PFSK-1 (cell line): ENCODE data around the gene SND1.

Experiments used
- POLR2AphosphoS5 ChIP-seq: IDR thresholded peaks from 2 replicates; pipeline ENCODE4 v1.6.1; 2012; ENCODE audit warnings: low read depth, mild to moderate bottlenecking, control low read depth, low read length, moderate library complexity
- REST ChIP-seq, 2 experiments: IDR thresholded peaks; 2 replicates each; pipeline versions ENCODE4 v1.6.1 to v1.8.0; 2011 to 2012; ENCODE audit warnings: low read depth in 2 of 2, low read length in 2 of 2, control low read depth in 1 of 2, inconsistent platforms in 1 of 2, mild to moderate bottlenecking in 1 of 2, moderate library complexity in 1 of 2; ENCODE audit not compliant: insufficient read depth in 1 of 2
- SIN3A ChIP-seq: IDR thresholded peaks from 2 replicates; pipeline ENCODE4 v1.6.1; 2012; ENCODE audit warnings: mild to moderate bottlenecking, low read length, moderate library complexity, borderline replicate concordance; ENCODE audit not compliant: insufficient read depth
- TAF1 ChIP-seq: IDR thresholded peaks from 2 replicates; pipeline ENCODE4 v1.6.1; 2012; ENCODE audit warnings: low read length, control low read depth, borderline replicate concordance; ENCODE audit not compliant: insufficient read depth

GRCh38 chr7:128139406-128139805 lies 487.4 kb downstream of the SND1 start:
- TF ChIP-seq TAF1 (no peak), REST (IDR thresholded peaks at IDR 0.05; ENCODE audit: insufficient read depth in 1 of 2, low read depth in 2 of 2, low read length in 2 of 2) (no peak), POLR2AphosphoS5 (no peak), SIN3A (no peak)
